BLaER1 treated with 17β-estradiol and CSF1 and Interleukin-3, amounts not matched to agents 10 nM and 100 nM (cell line): ENCODE results near the gene PPFIA2.
A peak's percentile ranks its signal among the peaks of the same experiment; 100 is the strongest.

Experiments
- H3K27ac ChIP-seq, 11 experiments: shearing (Covaris generic); formaldehyde crosslinking; 2 replicates each; pipeline ENCODE4 v1.8.1; 2022
- H3K27me3 ChIP-seq, 11 experiments: shearing (Covaris generic); formaldehyde crosslinking; 2 replicates each; pipeline ENCODE4 v1.8.1; 2022
- H3K36me3 ChIP-seq, 11 experiments: shearing (Covaris generic); formaldehyde crosslinking; 2 replicates each; pipeline ENCODE4 v1.8.1; 2022
- H3K4me1 ChIP-seq, 10 experiments: shearing (Covaris generic); formaldehyde crosslinking; 2 replicates each; pipeline ENCODE4 v1.8.1; 2022
- H3K4me2 ChIP-seq, 11 experiments: shearing (Covaris generic); formaldehyde crosslinking; 2 replicates each; pipeline ENCODE4 v1.8.1; 2022
- H3K4me3 ChIP-seq, 10 experiments: shearing (Covaris generic); formaldehyde crosslinking; 2 replicates each; pipeline ENCODE4 v1.8.1; 2022
- H3K9ac ChIP-seq, 11 experiments: shearing (Covaris generic); formaldehyde crosslinking; 2 replicates each; pipeline ENCODE4 v1.8.1; 2022
- H3K9me3 ChIP-seq, 11 experiments: shearing (Covaris generic); formaldehyde crosslinking; replicated peaks in 1 of 11; 2 replicates each; pipeline ENCODE4 v1.8.1; 2022
- H4K20me1 ChIP-seq, 11 experiments: shearing (Covaris generic); formaldehyde crosslinking; 2 replicates each; pipeline ENCODE4 v1.8.1; 2022
- Cebpa-rat ChIP-seq, 11 experiments: shearing (Covaris generic); IDR thresholded peaks; 2 replicates each; pipeline ENCODE4 v1.8.1; 2022

PPFIA2 gene

DNA sequence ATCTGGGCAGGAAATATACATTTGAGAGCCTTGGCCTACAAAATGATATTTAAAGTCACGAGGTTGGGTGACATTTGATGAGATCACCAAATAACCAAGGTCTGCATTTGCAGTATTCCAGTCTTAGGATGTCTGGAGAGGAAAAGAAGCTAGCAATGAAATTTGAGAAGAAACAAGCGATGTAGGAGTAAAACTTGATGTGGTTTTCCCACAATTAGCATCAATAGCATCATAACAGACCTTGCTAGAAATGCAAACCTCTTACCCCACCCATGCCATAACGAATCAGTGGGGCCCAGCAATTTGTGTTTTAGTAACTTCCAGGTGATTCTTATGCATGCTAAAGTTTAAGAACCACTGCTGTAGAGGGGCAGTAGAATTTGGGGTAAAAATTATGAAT lies 219.9 kb downstream of the PPFIA2 start:
- Histone ChIP-seq H3K4me1 (no peaks in the 10 kb centered on the region), H3K4me2 (no peak overlapping the region), H3K9ac (no peak overlapping the region), H3K36me3 (no peaks in the 10 kb centered on the region), H3K9me3 (no peaks in the 10 kb centered on the region), H4K20me1 (no peaks in the 10 kb centered on the region), H3K27ac (no peak overlapping the region), H3K27me3 (no peaks in the 10 kb centered on the region), H3K4me3 (no peak overlapping the region)
- no peak for TF ChIP-seq Cebpa-rat (IDR thresholded peaks at IDR 0.05)

- Histone ChIP-seq H3K4me1 (no peaks in the 10 kb centered on the region), H3K4me3 (no peak overlapping the region), H3K36me3 (no peaks in the 10 kb centered on the region), H3K27me3 (no peaks in the 10 kb centered on the region), H3K9me3 (no peaks in the 10 kb centered on the region), H3K9ac (no peak overlapping the region), H3K4me2 (no peak overlapping the region), H4K20me1 (no peaks in the 10 kb centered on the region), H3K27ac (no peak overlapping the region)
- TF ChIP-seq Cebpa-rat (IDR thresholded peaks at IDR 0.05), result no peak
Observed at GRCh38 chr12:81533054-81533453, 226.1 kb downstream of the PPFIA2 start.

GRCh38 chr12:81530352-81530751 lies 228.8 kb downstream of the PPFIA2 start:
- TF ChIP-seq Cebpa-rat (IDR thresholded peaks at IDR 0.05), result no peak
- Histone ChIP-seq H3K4me1 (peaks cover 0 to 14% (median 0%) of the 10 kb centered on the region in 10 experiments; a peak in 5 of 20 replicates), H3K4me2 (no peak overlapping the region), H3K9ac (no peak overlapping the region), H3K36me3 (no peaks in the 10 kb centered on the region), H3K27ac (no peak overlapping the region), H3K9me3 (no peaks in the 10 kb centered on the region), H4K20me1 (no peaks in the 10 kb centered on the region), H3K27me3 (no peaks in the 10 kb centered on the region), H3K4me3 (no peak overlapping the region)

DNA sequence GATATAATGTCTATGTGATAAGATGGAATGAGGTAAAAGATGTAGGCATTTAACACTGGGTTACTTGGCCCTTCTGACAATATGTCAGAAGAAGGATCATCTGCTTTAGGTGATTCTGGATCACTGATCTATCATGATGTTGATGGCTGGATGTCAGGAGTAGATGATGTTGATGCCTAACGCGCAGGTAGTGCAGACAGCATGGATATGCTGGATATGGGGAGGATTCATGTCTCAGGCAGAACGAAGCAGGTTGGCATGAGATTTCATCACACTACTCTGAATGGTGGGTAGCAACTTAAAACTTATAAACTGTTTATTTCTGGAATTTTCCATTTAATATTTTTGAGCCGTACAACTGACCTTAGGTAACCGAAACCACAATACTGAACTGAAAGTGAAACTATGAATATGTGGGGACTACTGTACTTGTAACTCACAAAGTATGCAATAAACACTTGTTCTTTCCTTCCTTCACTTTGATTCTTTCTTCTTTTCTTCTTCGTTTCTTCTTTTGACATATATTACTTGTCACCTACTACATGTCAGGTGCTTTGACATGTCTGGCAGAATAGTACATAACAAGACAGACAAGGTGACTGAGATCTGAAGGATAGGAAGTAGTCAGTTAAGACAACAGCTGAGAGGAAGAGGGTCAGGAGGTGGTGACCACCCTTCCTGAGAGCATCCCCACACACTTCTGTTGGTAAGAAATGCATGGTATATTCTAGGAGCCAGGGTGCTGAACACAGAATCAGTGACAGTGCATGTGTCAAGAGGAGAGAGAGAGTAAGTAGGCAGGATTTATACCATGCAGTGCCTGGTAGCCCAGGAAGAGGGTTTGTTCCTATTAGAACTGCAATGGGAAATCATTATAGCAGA lies 238.8 kb downstream of the PPFIA2 start:
- H3K36me3 ChIP-seq, result no peaks in the 10 kb centered on the region
- H3K4me1 ChIP-seq, result peaks cover 8 to 13% (median 11%) of the 10 kb centered on the region in 10 experiments
- 0 out of 22 replicates have a peak overlapping the region, but pooled peaks of 1 of the 11 experiments have one; percentile 19 for H3K9ac ChIP-seq
- no peaks in the 10 kb centered on the region for H3K9me3 ChIP-seq
- TF ChIP-seq Cebpa-rat (IDR thresholded peaks at IDR 0.05), result no peak
- H3K27me3 ChIP-seq, result no peaks in the 10 kb centered on the region
- peak overlapping the region in 2 of 10 experiments; percentile 2 to 6; a peak in 3 of 20 replicates for H3K4me3 ChIP-seq
- H4K20me1 ChIP-seq, result no peaks in the 10 kb centered on the region
- peak overlapping the region; percentile 45 to 75 (median 64) for H3K4me2 ChIP-seq
- no peak overlapping the region for H3K27ac ChIP-seq

GRCh38 chr12:81518638-81519037 lies 240.5 kb downstream of the PPFIA2 start:
- Histone ChIP-seq H3K27me3 (no peaks in the 10 kb centered on the region), H3K4me1 (peaks cover 8 to 13% (median 11%) of the 10 kb centered on the region in 10 experiments), H3K9me3 (no peaks in the 10 kb centered on the region), H3K4me3 (no peak overlapping the region), H3K9ac (no peak overlapping the region), H3K27ac (no peak overlapping the region), H3K36me3 (no peaks in the 10 kb centered on the region), H4K20me1 (no peaks in the 10 kb centered on the region), H3K4me2 (no peak overlapping the region)
- no peak for TF ChIP-seq Cebpa-rat (IDR thresholded peaks at IDR 0.05)

GRCh38 chr12:81517296-81517695 lies 241.9 kb downstream of the PPFIA2 start:
- Histone ChIP-seq H4K20me1 (no peaks in the 10 kb centered on the region), H3K27ac (no peak overlapping the region), H3K4me1 (peaks cover 8 to 13% (median 11%) of the 10 kb centered on the region in 10 experiments), H3K4me2 (no peak overlapping the region), H3K9ac (no peak overlapping the region), H3K27me3 (no peaks in the 10 kb centered on the region), H3K36me3 (no peaks in the 10 kb centered on the region), H3K9me3 (no peaks in the 10 kb centered on the region), H3K4me3 (no peak overlapping the region)
- TF ChIP-seq Cebpa-rat (IDR thresholded peaks at IDR 0.05), result no peak

GRCh38 chr12:81502912-81503695 lies 256.0 kb downstream of the PPFIA2 start:
- no peak for TF ChIP-seq Cebpa-rat (IDR thresholded peaks at IDR 0.05)
- H3K9ac ChIP-seq, result no peak overlapping the region
- H3K27me3 ChIP-seq, result no peaks in the 10 kb centered on the region
- no peaks in the 10 kb centered on the region for H3K4me1 ChIP-seq
- no peak overlapping the region for H3K4me2 ChIP-seq
- no peak overlapping the region for H3K4me3 ChIP-seq
- no peaks in the 10 kb centered on the region for H4K20me1 ChIP-seq
- no peaks in the 10 kb centered on the region for H3K36me3 ChIP-seq
- H3K27ac ChIP-seq, result no peak overlapping the region
- H3K9me3 ChIP-seq, result no peaks in the 10 kb centered on the region

GRCh38 chr12:81500788-81501187 lies 258.4 kb downstream of the PPFIA2 start:
- Histone ChIP-seq H3K4me2 (no peak overlapping the region), H3K9me3 (no peaks in the 10 kb centered on the region), H3K27me3 (no peaks in the 10 kb centered on the region), H3K27ac (no peak overlapping the region), H4K20me1 (no peaks in the 10 kb centered on the region), H3K36me3 (no peaks in the 10 kb centered on the region), H3K4me3 (no peak overlapping the region), H3K4me1 (no peaks in the 10 kb centered on the region), H3K9ac (no peak overlapping the region)
- TF ChIP-seq Cebpa-rat (IDR thresholded peaks at IDR 0.05), result no peak

DNA sequence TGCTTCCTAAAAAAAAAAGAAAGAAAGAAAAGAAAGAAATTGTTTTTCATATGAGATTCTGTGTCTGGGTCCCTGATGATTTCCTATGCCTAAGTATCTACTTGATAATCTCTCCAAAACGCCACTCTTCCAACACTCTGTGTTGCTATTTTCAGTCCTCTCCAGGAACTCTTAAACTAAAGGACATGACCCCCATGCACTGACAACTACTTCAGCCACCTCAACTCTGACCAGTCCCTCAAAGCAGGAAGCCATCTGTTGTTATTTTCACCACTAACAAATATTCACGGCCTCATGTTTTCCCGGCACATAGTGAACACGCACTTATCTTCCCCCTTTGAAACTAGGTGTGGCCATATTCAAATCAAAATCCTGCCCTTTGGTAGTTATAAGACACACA lies 259.3 kb downstream of the PPFIA2 start:
- no peak for TF ChIP-seq Cebpa-rat (IDR thresholded peaks at IDR 0.05)
- Histone ChIP-seq H3K4me2 (no peak overlapping the region), H3K4me3 (no peak overlapping the region), H3K36me3 (no peaks in the 10 kb centered on the region), H4K20me1 (no peaks in the 10 kb centered on the region), H3K27ac (no peak overlapping the region), H3K4me1 (no peaks in the 10 kb centered on the region), H3K9me3 (no peaks in the 10 kb centered on the region), H3K9ac (no peak overlapping the region), H3K27me3 (no peaks in the 10 kb centered on the region)
